GM12878 (cell line): ENCODE measurements around the gene RALGPS1. TPM values are rescaled to one million over a fixed set of nuclear protein-coding genes. Genes with fewer than 3 reads are reported as not detected.

ENCODE experiments used
- ASH2L ChIP-seq: fragments of 300-600, 200-600 bp; sonication (generic); IDR thresholded peaks from 2 replicates; pipeline ENCODE4 v1.6.1; 2017; ENCODE audit warnings: low read depth, mild to moderate bottlenecking, borderline replicate concordance
- CREM ChIP-seq: IDR thresholded peaks from 2 replicates; pipeline ENCODE4 v1.6.1; 2014; ENCODE audit warnings: antibody characterized with exemption, low read depth
- GATAD2B ChIP-seq: fragments of 450-650 bp; conservative IDR thresholded peaks from 2 replicates; pipeline ENCODE4 v1.6.1; 2017; ENCODE audit warnings: low read depth, mild to moderate bottlenecking, moderate library complexity
- MTA3 ChIP-seq: IDR thresholded peaks from 2 replicates; pipeline ENCODE4 v1.6.1; 2012; ENCODE audit warnings: low read length, inconsistent platforms, borderline replicate concordance
- PAX5 ChIP-seq: IDR thresholded peaks from 2 replicates; pipeline ENCODE4 v1.6.1; 2011; ENCODE audit warnings: low read depth, low read length, borderline replicate concordance
- PKNOX1 ChIP-seq: fragments of 450-650 bp; IDR thresholded peaks from 2 replicates; pipeline ENCODE4 v1.6.1; 2016; ENCODE audit warnings: mild to moderate bottlenecking
- RAD21 ChIP-seq: IDR thresholded peaks from 2 replicates; pipeline ENCODE4 v1.6.1; 2011; ENCODE audit warnings: mild to moderate bottlenecking, low read depth, low read length, moderate library complexity; ENCODE audit not compliant: insufficient read depth
- RFX5 ChIP-seq: IDR thresholded peaks from 2 replicates; pipeline ENCODE4 v1.6.1; 2011; ENCODE audit warnings: low read depth, low read length, improper control_type of control experiment
- TARDBP ChIP-seq: IDR thresholded peaks from 2 replicates; pipeline ENCODE4 v1.6.1; 2016; ENCODE audit warnings: borderline replicate concordance
- WRNIP1 ChIP-seq: IDR thresholded peaks from 2 replicates; pipeline ENCODE4 v1.6.1; 2011; ENCODE audit warnings: low read depth, low read length, improper control_type of control experiment, borderline replicate concordance
- ZBTB40 ChIP-seq: fragments of 450-650 bp; IDR thresholded peaks from 2 replicates; pipeline ENCODE4 v1.6.1; 2016; ENCODE audit warnings: mild to moderate bottlenecking, moderate library complexity, borderline replicate concordance
- ZNF384 ChIP-seq: IDR thresholded peaks from 2 replicates; pipeline ENCODE4 v1.6.1; 2012; ENCODE audit warnings: low read depth, mild to moderate bottlenecking, low read length, improper control_type of control experiment, borderline replicate concordance
- polyA plus RNA-seq, 11 experiments: library from polyadenylated mRNA; depleted of rRNA in 4 of 11; unstranded in 6 of 11; stranded (reverse) in 5 of 11; fragments of >200 nt; fragmentation: Nextera tagmentation in 4 of 11; fragmentation: Illumina TruSeq in 1 of 11; extraction: Ambion mirVana in 4 of 11; extraction: Trizol in 1 of 11; gene quantifications; 1 replicate in 1 of 11; 2 replicates in 10 of 11; pipeline versions ENCODE4 v1.2.1 to v1.2.3, GENCODE V29; 2011 to 2016; ENCODE audit warnings: inconsistent platforms in 2 of 11, missing spikeins in 2 of 11, low read depth in 1 of 11
- total RNA-seq, 4 experiments: library from RNA; depleted of rRNA in 3 of 4; stranded (reverse); fragments of >200 nt in 3 of 4; fragmentation: Illumina TruSeq in 1 of 4; extraction: Trizol in 1 of 4; gene quantifications; 2 replicates each; pipeline versions ENCODE4 v1.2.1 to v1.2.3, GENCODE V29; 2013 to 2021
- TF ChIP-seq, protein P1 (sequence below): fragments of 450-650 bp; IDR thresholded peaks from 2 replicates; pipeline ENCODE4 v1.6.1; 2017; ENCODE audit warnings: mild to moderate bottlenecking
- TF ChIP-seq, protein P2 (sequence below): fragments of 450-650 bp; IDR thresholded peaks from 2 replicates; pipeline ENCODE4 v1.6.1; 2017; ENCODE audit warnings: mild to moderate bottlenecking, low read depth, inconsistent platforms; ENCODE audit not compliant: poor library complexity, severe bottlenecking
- TF ChIP-seq, protein P3 (sequence below): fragments of 450-650 bp; IDR thresholded peaks from 2 replicates; pipeline ENCODE4 v1.6.1; 2018; ENCODE audit warnings: mild to moderate bottlenecking, low read depth, moderate library complexity; ENCODE audit not compliant: partially characterized antibody

Gene RALGPS1
- total and polyA plus RNA-seq, 10 of the 15 experiments (the other 5 are each of a cell fraction or from before 2014, with no cell fraction given): 0.13 to 5.6 (median 2.7) TPM

GRCh38 chr9:127179633-127180441 lies 265.3 kb downstream of the RALGPS1 start (continued):
- TF ChIP-seq, protein P1, sequence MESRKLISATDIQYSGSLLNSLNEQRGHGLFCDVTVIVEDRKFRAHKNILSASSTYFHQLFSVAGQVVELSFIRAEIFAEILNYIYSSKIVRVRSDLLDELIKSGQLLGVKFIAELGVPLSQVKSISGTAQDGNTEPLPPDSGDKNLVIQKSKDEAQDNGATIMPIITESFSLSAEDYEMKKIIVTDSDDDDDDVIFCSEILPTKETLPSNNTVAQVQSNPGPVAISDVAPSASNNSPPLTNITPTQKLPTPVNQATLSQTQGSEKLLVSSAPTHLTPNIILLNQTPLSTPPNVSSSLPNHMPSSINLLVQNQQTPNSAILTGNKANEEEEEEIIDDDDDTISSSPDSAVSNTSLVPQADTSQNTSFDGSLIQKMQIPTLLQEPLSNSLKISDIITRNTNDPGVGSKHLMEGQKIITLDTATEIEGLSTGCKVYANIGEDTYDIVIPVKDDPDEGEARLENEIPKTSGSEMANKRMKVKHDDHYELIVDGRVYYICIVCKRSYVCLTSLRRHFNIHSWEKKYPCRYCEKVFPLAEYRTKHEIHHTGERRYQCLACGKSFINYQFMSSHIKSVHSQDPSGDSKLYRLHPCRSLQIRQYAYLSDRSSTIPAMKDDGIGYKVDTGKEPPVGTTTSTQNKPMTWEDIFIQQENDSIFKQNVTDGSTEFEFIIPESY: no peak
- no peak for TF ChIP-seq ZNF384
- no peak for TF ChIP-seq CREM
- TF ChIP-seq MTA3: no peak
- TF ChIP-seq PKNOX1: no peak
- TF ChIP-seq ASH2L: no peak
- TF ChIP-seq WRNIP1: no peak
- TF ChIP-seq, protein P2, sequence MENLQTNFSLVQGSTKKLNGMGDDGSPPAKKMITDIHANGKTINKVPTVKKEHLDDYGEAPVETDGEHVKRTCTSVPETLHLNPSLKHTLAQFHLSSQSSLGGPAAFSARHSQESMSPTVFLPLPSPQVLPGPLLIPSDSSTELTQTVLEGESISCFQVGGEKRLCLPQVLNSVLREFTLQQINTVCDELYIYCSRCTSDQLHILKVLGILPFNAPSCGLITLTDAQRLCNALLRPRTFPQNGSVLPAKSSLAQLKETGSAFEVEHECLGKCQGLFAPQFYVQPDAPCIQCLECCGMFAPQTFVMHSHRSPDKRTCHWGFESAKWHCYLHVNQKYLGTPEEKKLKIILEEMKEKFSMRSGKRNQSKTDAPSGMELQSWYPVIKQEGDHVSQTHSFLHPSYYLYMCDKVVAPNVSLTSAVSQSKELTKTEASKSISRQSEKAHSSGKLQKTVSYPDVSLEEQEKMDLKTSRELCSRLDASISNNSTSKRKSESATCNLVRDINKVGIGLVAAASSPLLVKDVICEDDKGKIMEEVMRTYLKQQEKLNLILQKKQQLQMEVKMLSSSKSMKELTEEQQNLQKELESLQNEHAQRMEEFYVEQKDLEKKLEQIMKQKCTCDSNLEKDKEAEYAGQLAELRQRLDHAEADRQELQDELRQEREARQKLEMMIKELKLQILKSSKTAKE: no peak
- no peak for TF ChIP-seq ZBTB40
- TF ChIP-seq GATAD2B: 0 out of 2 replicates have a peak, but pooled peaks have one; percentile 55
- no peak for TF ChIP-seq RFX5
- TF ChIP-seq PAX5: no peak
- no peak for TF ChIP-seq RAD21
- TF ChIP-seq, protein P3, sequence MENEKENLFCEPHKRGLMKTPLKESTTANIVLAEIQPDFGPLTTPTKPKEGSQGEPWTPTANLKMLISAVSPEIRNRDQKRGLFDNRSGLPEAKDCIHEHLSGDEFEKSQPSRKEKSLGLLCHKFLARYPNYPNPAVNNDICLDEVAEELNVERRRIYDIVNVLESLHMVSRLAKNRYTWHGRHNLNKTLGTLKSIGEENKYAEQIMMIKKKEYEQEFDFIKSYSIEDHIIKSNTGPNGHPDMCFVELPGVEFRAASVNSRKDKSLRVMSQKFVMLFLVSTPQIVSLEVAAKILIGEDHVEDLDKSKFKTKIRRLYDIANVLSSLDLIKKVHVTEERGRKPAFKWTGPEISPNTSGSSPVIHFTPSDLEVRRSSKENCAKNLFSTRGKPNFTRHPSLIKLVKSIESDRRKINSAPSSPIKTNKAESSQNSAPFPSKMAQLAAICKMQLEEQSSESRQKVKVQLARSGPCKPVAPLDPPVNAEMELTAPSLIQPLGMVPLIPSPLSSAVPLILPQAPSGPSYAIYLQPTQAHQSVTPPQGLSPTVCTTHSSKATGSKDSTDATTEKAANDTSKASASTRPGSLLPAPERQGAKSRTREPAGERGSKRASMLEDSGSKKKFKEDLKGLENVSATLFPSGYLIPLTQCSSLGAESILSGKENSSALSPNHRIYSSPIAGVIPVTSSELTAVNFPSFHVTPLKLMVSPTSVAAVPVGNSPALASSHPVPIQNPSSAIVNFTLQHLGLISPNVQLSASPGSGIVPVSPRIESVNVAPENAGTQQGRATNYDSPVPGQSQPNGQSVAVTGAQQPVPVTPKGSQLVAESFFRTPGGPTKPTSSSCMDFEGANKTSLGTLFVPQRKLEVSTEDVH: no peak
- TF ChIP-seq TARDBP: no peak
